GM06990 (cell line): Measurements from ENCODE around the gene ITCH.
A peak's percentile ranks its signal among the peaks of the same experiment; 100 is the strongest.

Source experiments
- DNase-seq: peaks from one replicate; pipeline ENCODE4 v3.0.0-alpha.2; 2011; ENCODE audit not compliant: insufficient read length; ENCODE audit errors: extremely low read depth
- H3K27me3 ChIP-seq: replicated peaks from 2 replicates; pipeline ENCODE4 v1.6.0; 2011; ENCODE audit warnings: low read length; ENCODE audit not compliant: control insufficient read depth, insufficient read depth
- H3K36me3 ChIP-seq: 2 replicates; pipeline ENCODE4 v1.5.1; 2011; ENCODE audit warnings: low read length; ENCODE audit not compliant: control insufficient read depth, insufficient read depth
- H3K4me3 ChIP-seq: replicated peaks from 2 replicates; pipeline ENCODE4 v1.5.1; 2011; ENCODE audit warnings: low read depth, mild to moderate bottlenecking, control low read depth, low read length
- TF ChIP-seq, protein P1 (sequence below): IDR thresholded peaks from 2 replicates; pipeline ENCODE4 v1.5.1; 2011; ENCODE audit warnings: low read length, control low read depth, mild to moderate bottlenecking, inconsistent platforms; ENCODE audit not compliant: insufficient read depth, poor library complexity, severe bottlenecking

ITCH gene

DNA sequence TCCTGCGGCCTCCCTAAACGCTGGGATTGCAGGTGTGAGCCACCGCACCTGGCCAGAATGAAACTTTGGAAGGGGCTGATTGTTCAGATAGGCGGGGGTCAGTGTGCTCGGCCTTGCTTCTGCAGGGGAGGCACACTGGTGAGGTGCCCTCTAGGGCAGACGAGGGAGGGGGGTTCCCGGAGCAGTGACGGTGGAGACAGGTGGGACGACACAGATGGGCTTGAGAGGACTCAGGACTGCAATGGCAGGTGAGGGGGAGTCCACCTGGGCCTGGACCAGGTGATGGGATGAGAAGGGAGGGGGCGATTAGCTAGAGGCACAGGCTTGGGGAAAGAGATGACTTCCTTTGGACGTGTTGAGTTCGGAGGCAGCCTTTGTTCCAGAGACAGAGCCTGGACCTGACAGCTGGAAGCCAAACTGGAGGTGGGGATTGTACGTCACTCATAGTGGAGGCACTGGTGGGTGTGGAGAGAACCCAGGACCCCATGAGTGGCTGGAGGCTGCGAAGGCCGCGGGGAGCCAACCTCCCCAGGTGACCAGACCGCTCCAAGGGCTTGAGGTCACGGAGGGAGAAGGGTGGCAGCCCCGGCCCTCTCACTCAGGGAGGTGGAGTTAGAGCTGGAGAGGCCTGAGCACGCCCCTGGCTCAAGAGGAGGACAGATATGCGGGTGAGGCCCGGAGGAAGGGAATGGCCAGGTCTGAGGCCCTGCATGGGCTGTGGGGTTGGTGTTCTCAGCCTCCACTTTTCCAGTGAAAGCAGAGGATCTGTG lies 185.0 kb downstream of the ITCH start:
- no peak for DNase-seq
- no peak overlapping the region for H3K4me3 ChIP-seq
- H3K27me3 ChIP-seq = no peaks in the 10 kb centered on the region
- no peaks in the 10 kb centered on the region for H3K36me3 ChIP-seq
- TF ChIP-seq, protein P1, sequence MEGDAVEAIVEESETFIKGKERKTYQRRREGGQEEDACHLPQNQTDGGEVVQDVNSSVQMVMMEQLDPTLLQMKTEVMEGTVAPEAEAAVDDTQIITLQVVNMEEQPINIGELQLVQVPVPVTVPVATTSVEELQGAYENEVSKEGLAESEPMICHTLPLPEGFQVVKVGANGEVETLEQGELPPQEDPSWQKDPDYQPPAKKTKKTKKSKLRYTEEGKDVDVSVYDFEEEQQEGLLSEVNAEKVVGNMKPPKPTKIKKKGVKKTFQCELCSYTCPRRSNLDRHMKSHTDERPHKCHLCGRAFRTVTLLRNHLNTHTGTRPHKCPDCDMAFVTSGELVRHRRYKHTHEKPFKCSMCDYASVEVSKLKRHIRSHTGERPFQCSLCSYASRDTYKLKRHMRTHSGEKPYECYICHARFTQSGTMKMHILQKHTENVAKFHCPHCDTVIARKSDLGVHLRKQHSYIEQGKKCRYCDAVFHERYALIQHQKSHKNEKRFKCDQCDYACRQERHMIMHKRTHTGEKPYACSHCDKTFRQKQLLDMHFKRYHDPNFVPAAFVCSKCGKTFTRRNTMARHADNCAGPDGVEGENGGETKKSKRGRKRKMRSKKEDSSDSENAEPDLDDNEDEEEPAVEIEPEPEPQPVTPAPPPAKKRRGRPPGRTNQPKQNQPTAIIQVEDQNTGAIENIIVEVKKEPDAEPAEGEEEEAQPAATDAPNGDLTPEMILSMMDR = no peak

DNA sequence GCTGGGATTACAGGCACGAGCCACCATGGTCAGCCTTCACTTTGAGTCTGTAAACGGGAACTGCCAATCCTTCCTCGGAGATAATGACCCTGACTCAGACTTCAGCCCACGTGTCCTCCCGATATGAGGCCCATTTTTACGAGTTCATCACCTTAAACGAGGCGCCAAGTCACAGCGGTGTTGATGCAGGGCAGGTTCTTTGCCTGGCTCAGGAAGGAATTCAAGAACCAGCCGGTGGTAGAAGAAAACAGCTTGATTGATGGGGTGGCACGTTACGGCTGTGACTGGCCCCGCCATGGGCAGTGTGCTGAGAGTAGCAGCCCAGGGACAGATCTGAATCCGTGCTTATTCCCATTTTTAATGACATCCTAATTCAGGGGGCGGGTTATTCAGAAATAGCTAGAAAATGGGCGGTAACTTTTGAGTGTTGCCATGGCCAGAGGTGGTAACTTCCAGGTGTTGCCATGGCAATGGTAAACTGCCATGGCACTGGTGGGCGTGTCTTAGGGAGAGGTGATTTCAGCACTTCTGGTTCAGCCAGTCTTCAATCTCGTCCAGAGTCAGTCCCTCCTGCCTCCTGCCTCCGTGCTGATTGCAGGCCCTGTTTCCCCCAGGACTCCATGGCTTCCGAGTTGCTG lies 186.3 kb downstream of the ITCH start:
- no peak overlapping the region for H3K4me3 ChIP-seq
- DNase-seq = no peak
- H3K36me3 ChIP-seq = no peaks in the 10 kb centered on the region
- no peaks in the 10 kb centered on the region for H3K27me3 ChIP-seq
- TF ChIP-seq, protein P1 = no peak

- DNase-seq = no peak
- TF ChIP-seq, protein P1 = no peak
- H3K27me3 ChIP-seq = no peaks in the 10 kb centered on the region
- no peaks in the 10 kb centered on the region for H3K36me3 ChIP-seq
- no peak overlapping the region for H3K4me3 ChIP-seq
These were observed 186.8 kb downstream of the ITCH start for GRCh38 chr20:34549929-34550305.

GRCh38 chr20:34552569-34552968 lies 189.5 kb downstream of the ITCH start:
- TF ChIP-seq, protein P1 = no peak
- H3K4me3 ChIP-seq = no peak overlapping the region
- H3K27me3 ChIP-seq = no peaks in the 10 kb centered on the region
- no peaks in the 10 kb centered on the region for H3K36me3 ChIP-seq
- DNase-seq = no peak

DNA sequence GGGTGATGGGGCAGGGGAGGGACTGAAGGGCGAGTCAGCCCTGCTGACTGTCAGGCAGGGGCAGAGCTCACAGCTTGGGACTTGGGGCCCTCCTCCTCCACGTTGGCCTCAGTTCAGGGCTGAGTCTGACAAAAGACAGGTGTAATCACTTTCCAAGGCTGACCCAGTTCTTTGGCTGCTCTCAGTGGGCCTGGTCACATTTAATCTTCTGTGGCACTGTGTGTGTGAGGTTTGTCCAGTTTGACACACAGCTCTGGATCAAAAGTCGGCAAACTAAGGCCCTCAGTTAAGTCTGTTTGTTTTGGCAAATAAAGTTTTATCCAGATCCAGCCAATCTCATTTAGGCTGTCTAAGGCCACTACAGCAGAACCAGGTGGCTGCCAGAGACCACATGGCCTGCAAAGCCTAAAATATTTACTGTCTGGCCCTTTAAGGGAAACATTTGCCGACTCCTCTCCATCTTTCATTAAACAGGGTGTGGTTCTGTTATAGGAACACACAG lies 190.3 kb downstream of the ITCH start:
- Histone ChIP-seq H3K36me3 (no peaks in the 10 kb centered on the region), H3K27me3 (no peaks in the 10 kb centered on the region), H3K4me3 (no peak overlapping the region)
- TF ChIP-seq, protein P1 = no peak
- no peak for DNase-seq

- H3K4me3 ChIP-seq = peak overlapping the region; percentile 76
- no peaks in the 10 kb centered on the region; the same call in 1 of the 2 replicates for H3K36me3 ChIP-seq
- no peak for DNase-seq
- TF ChIP-seq, protein P1 = no peak
- no peaks in the 10 kb centered on the region for H3K27me3 ChIP-seq
These were observed 194.9 kb downstream of the ITCH start for GRCh38 chr20:34557936-34558319.
